DOHH2 (cell line): ENCODE results near the gene MCFD2.

Experiments
- H3F3A ChIP-seq: fragments of 200-600 bp; sonication (generic), shearing (Covaris generic); 2 replicates; pipeline ENCODE4 v1.6.0; 2016; ENCODE audit warnings: antibody characterized with exemption, mild to moderate bottlenecking; ENCODE audit not compliant: control insufficient read depth, insufficient read depth
- H3K27ac ChIP-seq: fragments of 200-600 bp; sonication (generic); 2 replicates; pipeline ENCODE4 v1.5.1; 2014; ENCODE audit warnings: low read depth, mild to moderate bottlenecking, low read length, moderate library complexity
- H3K27me3 ChIP-seq: fragments of 200-600 bp; sonication (generic); 2 replicates; pipeline ENCODE4 v1.6.1; 2014; ENCODE audit warnings: mild to moderate bottlenecking, low read length, mixed read lengths; ENCODE audit not compliant: control insufficient read depth
- H3K36me3 ChIP-seq: fragments of 200-600 bp; sonication (generic); 2 replicates; pipeline ENCODE4 v1.6.1; 2014; ENCODE audit warnings: mild to moderate bottlenecking, low read length, moderate library complexity, mixed read lengths; ENCODE audit not compliant: control insufficient read depth
- H3K4me1 ChIP-seq: fragments of 200-600 bp; sonication (generic); 2 replicates; pipeline ENCODE4 v1.6.1; 2014; ENCODE audit warnings: mild to moderate bottlenecking, low read length, mixed read lengths; ENCODE audit not compliant: control insufficient read depth
- H3K4me2 ChIP-seq: fragments of 200-600 bp; sonication (generic); 2 replicates; pipeline ENCODE4 v1.6.0; 2014; ENCODE audit warnings: mild to moderate bottlenecking, low read length, moderate library complexity
- H3K4me3 ChIP-seq: fragments of 200-600 bp; sonication (generic); 2 replicates; pipeline ENCODE4 v1.5.1; 2014; ENCODE audit warnings: mild to moderate bottlenecking, low read length, mixed read lengths
- H3K79me2 ChIP-seq: fragments of 200-600 bp; sonication (generic); 2 replicates; pipeline ENCODE4 v1.6.1; 2014; ENCODE audit warnings: mild to moderate bottlenecking, low read length, mixed read lengths; ENCODE audit not compliant: control insufficient read depth
- H3K9me2 ChIP-seq: fragments of 200-600 bp; sonication (generic); replicated peaks from 2 replicates; pipeline ENCODE4 v1.6.1; 2014; ENCODE audit warnings: mild to moderate bottlenecking, low read length, mixed read lengths; ENCODE audit not compliant: control insufficient read depth
- H3K9me3 ChIP-seq: fragments of 200-600 bp; sonication (generic); 2 replicates; pipeline ENCODE4 v1.6.1; 2014; ENCODE audit warnings: antibody characterized with exemption, low read length, mixed read lengths; ENCODE audit not compliant: control insufficient read depth, insufficient read depth
- H4K20me1 ChIP-seq: fragments of 200-600 bp; sonication (generic); 2 replicates; pipeline ENCODE4 v1.6.0; 2014; ENCODE audit warnings: low read depth, mild to moderate bottlenecking, antibody characterized with exemption, low read length, moderate library complexity; ENCODE audit not compliant: control insufficient read depth, insufficient read depth
- CTCF ChIP-seq: fragments of 200-600 bp; sonication (generic); IDR thresholded peaks from one replicate; pipeline ENCODE4 v1.5.1; 2014; ENCODE audit warnings: antibody characterized with exemption, mild to moderate bottlenecking, low read depth, low read length; ENCODE audit not compliant: poor library complexity, severe bottlenecking
- EZH2phosphoT487 ChIP-seq: fragments of 200-600 bp; sonication (generic); IDR thresholded peaks from 2 replicates; pipeline ENCODE4 v1.6.1; 2017; ENCODE audit warnings: borderline replicate concordance, mild to moderate bottlenecking, antibody characterized with exemption, low read length, moderate library complexity, mixed read lengths

The MCFD2 gene

GRCh38 chr2:46915811-46916630, 415 bp upstream of the MCFD2 start:
- H3K27me3 ChIP-seq, result no peaks in the 10 kb centered on the region
- no peaks in the 10 kb centered on the region for H3K9me3 ChIP-seq
- peaks cover 43% of the 10 kb centered on the region for H3K4me1 ChIP-seq
- peaks cover 28% of the 10 kb centered on the region for H3K36me3 ChIP-seq
- peaks cover 76% of the 10 kb centered on the region for H3K79me2 ChIP-seq
- peak overlapping the region; percentile 72 for H3K27ac ChIP-seq
- peak overlapping the region; percentile 81 for H3K4me2 ChIP-seq
- H3F3A ChIP-seq, result peaks cover 4% of the 10 kb centered on the region
- H4K20me1 ChIP-seq, result peaks cover 20% of the 10 kb centered on the region; the same call in 1 of the 2 replicates
- peak overlapping the region; percentile 93 for H3K4me3 ChIP-seq
- no peaks in the 10 kb centered on the region for H3K9me2 ChIP-seq
- TF ChIP-seq CTCF (no peak), EZH2phosphoT487 (no peak)

GRCh38 chr2:46914578-46915230, 902 bp downstream of the MCFD2 start:
- Histone ChIP-seq H3F3A (peaks cover 4% of the 10 kb centered on the region), H3K79me2 (peaks cover 87% of the 10 kb centered on the region), H3K9me3 (no peaks in the 10 kb centered on the region), H3K27me3 (no peaks in the 10 kb centered on the region), H3K27ac (peak overlapping the region; percentile 72), H3K36me3 (peaks cover 36% of the 10 kb centered on the region), H3K4me1 (peaks cover 43% of the 10 kb centered on the region), H4K20me1 (peaks cover 20% of the 10 kb centered on the region; the same call in 1 of the 2 replicates), H3K4me2 (peak overlapping the region; percentile 81), H3K9me2 (no peaks in the 10 kb centered on the region), H3K4me3 (peak overlapping the region; percentile 93)
- TF ChIP-seq CTCF (no peak), EZH2phosphoT487 (no peak)

GRCh38 chr2:46913471-46914381, 1.9 kb downstream of the MCFD2 start:
- H3K27ac ChIP-seq, result no peak overlapping the region
- peaks cover 4% of the 10 kb centered on the region for H3F3A ChIP-seq
- H4K20me1 ChIP-seq, result peaks cover 20% of the 10 kb centered on the region; the same call in 1 of the 2 replicates
- H3K27me3 ChIP-seq, result no peaks in the 10 kb centered on the region
- peaks cover 42% of the 10 kb centered on the region for H3K4me1 ChIP-seq
- H3K4me3 ChIP-seq, result peak overlapping the region; percentile 93
- peak overlapping the region; percentile 81 for H3K4me2 ChIP-seq
- H3K79me2 ChIP-seq, result peaks cover 90% of the 10 kb centered on the region
- H3K9me2 ChIP-seq, result no peaks in the 10 kb centered on the region
- no peaks in the 10 kb centered on the region for H3K9me3 ChIP-seq
- no peak for TF ChIP-seq CTCF
- TF ChIP-seq EZH2phosphoT487, result no peak
- H3K36me3 ChIP-seq, result peaks cover 46% of the 10 kb centered on the region
